SH-SY5Y (cell line): Measurements from ENCODE around the gene TMEM184C.

Experiments
- GATA2 ChIP-seq: IDR thresholded peaks from 2 replicates; pipeline ENCODE4 v1.6.1; 2011; ENCODE audit warnings: mild to moderate bottlenecking, low read depth, low read length
- GATA3 ChIP-seq: IDR thresholded peaks from 2 replicates; pipeline ENCODE4 v1.6.1; 2011; ENCODE audit warnings: low read depth, mild to moderate bottlenecking, low read length, moderate library complexity

- TF ChIP-seq GATA2 (no peak), GATA3 (no peak)
These were observed 30.6 kb upstream of the TMEM184C start for GRCh38 chr4:147586637-147587036.
